Panc1 (cell line): ENCODE results near the gene SIAE. TPM values are rescaled to one million over a fixed set of nuclear protein-coding genes. Genes with fewer than 3 reads are reported as not detected.

Experiments
- ATAC-seq: fragments of 200-7000 bp; cut with Tn5 transposase; 2 replicates; pipeline ENCODE4 v1.9.1; 2020; ENCODE audit warnings: mild to moderate bottlenecking, moderate library complexity
- BruUV-seq: library from RNA; stranded (reverse); fragments of 400-500 nt; replicated peaks from 2 replicates; lab custom pipeline; 2021; lab: Mats Ljungman, UMichigan
- CTCF ChIA-PET: fragments of 300-600 bp; sonication (Branson Sonifier 250); formaldehyde crosslinking; loops from one replicate; lab custom pipeline; 2022; ENCODE audit warnings: antibody characterized with exemption; lab: Charles Lee
- POLR2A ChIA-PET: fragments of 300-600 bp; sonication (Branson Sonifier 250); formaldehyde crosslinking; loops from one replicate; lab custom pipeline; 2022; ENCODE audit warnings: antibody characterized with exemption; lab: Charles Lee
- DNase-seq: peaks from one replicate; pipeline ENCODE4 v3.0.0-alpha.2; 2010; ENCODE audit warnings: low read depth, low spot score
- H3K27ac ChIP-seq: 2 replicates; pipeline ENCODE4 v1.5.1; 2011; ENCODE audit warnings: mild to moderate bottlenecking, low read length, inconsistent platforms
- H3K27me3 ChIP-seq: fragments of 200-500 bp; sonication (Bioruptor generic); 2 replicates; pipeline ENCODE4 v1.6.0; 2014; ENCODE audit warnings: low read length, inconsistent platforms; ENCODE audit not compliant: control insufficient read depth, insufficient read depth
- H3K36me3 ChIP-seq: fragments of 200-500 bp; sonication (Bioruptor generic); 2 replicates; pipeline ENCODE4 v1.5.1; 2014; ENCODE audit warnings: inconsistent platforms, mild to moderate bottlenecking, low read length, moderate library complexity; ENCODE audit not compliant: control insufficient read depth, insufficient read depth
- H3K4me1 ChIP-seq: 2 replicates; pipeline ENCODE4 v1.5.1; 2011; ENCODE audit warnings: inconsistent platforms, mild to moderate bottlenecking, low read length, moderate library complexity; ENCODE audit not compliant: control insufficient read depth, insufficient read depth
- H3K4me3 ChIP-seq, 2 experiments: 2 replicates each; pipeline ENCODE4 v1.5.1; 2011 to 2012; ENCODE audit warnings: low read depth in 2 of 2, low read length in 2 of 2, mild to moderate bottlenecking in 2 of 2, inconsistent platforms in 1 of 2, moderate library complexity in 1 of 2
- H3K9me3 ChIP-seq: fragments of 200-500 bp; sonication (Bioruptor generic); 2 replicates; pipeline ENCODE4 v1.5.1; 2014; ENCODE audit warnings: low read depth, mild to moderate bottlenecking, inconsistent platforms, low read length, moderate library complexity; ENCODE audit not compliant: control insufficient read depth, insufficient read depth
- POLR2AphosphoS5 ChIP-seq: IDR thresholded peaks from 2 replicates; pipeline ENCODE4 v1.6.1; 2012; ENCODE audit warnings: mild to moderate bottlenecking, low read depth, low read length, moderate library complexity
- SIN3A ChIP-seq: IDR thresholded peaks from 2 replicates; pipeline ENCODE4 v1.6.1; 2012; ENCODE audit warnings: low read depth, mild to moderate bottlenecking, low read length, moderate library complexity, borderline replicate concordance; ENCODE audit not compliant: insufficient read depth
- TCF7L2 ChIP-seq: IDR thresholded peaks from 2 replicates; pipeline ENCODE4 v1.6.1; 2011; ENCODE audit warnings: mild to moderate bottlenecking, low read depth, low read length, inconsistent platforms
- in situ Hi-C: cut with HindIII; loops from 2 replicates; pipeline ENCODE4 v1.10.0; 2016; ENCODE audit warnings: low sequenced_read_pairs, low pct_unique_long_range_greater_than_20kb
- intact Hi-C: fragments of 100-400 bp; cut with micrococcal nuclease; formaldehyde crosslinking; loops from one replicate; pipeline ENCODE4 v1.10.0; 2022; ENCODE audit not compliant: unreplicated experiment
- total RNA-seq: library from RNA; stranded (reverse); gene quantifications from one replicate; pipeline ENCODE4 v1.2.1, GENCODE V29; 2021; ENCODE audit not compliant: unreplicated experiment
- TF ChIP-seq, protein P1 (sequence below), 2 experiments: IDR thresholded peaks; 2 replicates each; pipeline ENCODE4 v1.6.1; 2011 to 2012; ENCODE audit warnings: low read depth in 2 of 2, control low read depth in 1 of 2, low read length in 1 of 2, mild to moderate bottlenecking in 1 of 2, moderate library complexity in 1 of 2; ENCODE audit not compliant: insufficient read depth in 1 of 2
- TF ChIP-seq, protein P2 (sequence below): fragments of 450-650 bp; IDR thresholded peaks from 2 replicates; pipeline ENCODE4 v1.5.1; 2017; ENCODE audit warnings: mild to moderate bottlenecking

The SIAE gene
- total RNA-seq, 1 experiment from 2014 or later: 14.9 TPM

DNA sequence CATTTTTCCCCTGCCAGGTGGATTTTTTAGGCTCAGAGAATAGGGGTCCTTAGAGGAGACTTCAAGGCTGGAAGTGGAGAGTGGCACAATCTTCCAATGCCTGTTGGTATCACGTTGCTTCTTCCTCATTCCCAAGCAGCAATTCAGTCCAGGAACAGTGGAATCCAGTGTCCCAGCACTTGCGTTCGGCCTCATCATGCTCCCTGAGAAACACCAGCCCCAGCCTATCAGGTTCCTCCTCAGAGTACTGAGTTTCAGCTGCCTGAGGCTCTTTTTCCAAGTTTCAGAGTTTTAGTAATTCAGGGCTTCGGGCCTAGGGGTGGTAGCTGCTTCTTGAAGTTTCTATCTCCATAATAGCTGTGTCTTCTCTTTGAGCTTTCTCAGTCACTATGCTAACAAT lies 34.3 kb upstream of the SIAE start:
- intact Hi-C loops: no loop called here
- no peaks in the 10 kb centered on the region for H3K4me1 ChIP-seq
- H3K36me3 ChIP-seq: no peaks in the 10 kb centered on the region
- ATAC-seq: no peak
- ChIA-PET POLR2A (no interaction called here), CTCF (no interaction called here)
- BruUV-seq: no TSS peak
- no peaks in the 10 kb centered on the region; the same call in 1 of the 2 replicates for H3K27me3 ChIP-seq
- no peak overlapping the region for H3K4me3 ChIP-seq
- in situ Hi-C loops: no loop called here
- no peak for DNase-seq
- no peaks in the 10 kb centered on the region for H3K9me3 ChIP-seq
- TF ChIP-seq, protein P1, sequence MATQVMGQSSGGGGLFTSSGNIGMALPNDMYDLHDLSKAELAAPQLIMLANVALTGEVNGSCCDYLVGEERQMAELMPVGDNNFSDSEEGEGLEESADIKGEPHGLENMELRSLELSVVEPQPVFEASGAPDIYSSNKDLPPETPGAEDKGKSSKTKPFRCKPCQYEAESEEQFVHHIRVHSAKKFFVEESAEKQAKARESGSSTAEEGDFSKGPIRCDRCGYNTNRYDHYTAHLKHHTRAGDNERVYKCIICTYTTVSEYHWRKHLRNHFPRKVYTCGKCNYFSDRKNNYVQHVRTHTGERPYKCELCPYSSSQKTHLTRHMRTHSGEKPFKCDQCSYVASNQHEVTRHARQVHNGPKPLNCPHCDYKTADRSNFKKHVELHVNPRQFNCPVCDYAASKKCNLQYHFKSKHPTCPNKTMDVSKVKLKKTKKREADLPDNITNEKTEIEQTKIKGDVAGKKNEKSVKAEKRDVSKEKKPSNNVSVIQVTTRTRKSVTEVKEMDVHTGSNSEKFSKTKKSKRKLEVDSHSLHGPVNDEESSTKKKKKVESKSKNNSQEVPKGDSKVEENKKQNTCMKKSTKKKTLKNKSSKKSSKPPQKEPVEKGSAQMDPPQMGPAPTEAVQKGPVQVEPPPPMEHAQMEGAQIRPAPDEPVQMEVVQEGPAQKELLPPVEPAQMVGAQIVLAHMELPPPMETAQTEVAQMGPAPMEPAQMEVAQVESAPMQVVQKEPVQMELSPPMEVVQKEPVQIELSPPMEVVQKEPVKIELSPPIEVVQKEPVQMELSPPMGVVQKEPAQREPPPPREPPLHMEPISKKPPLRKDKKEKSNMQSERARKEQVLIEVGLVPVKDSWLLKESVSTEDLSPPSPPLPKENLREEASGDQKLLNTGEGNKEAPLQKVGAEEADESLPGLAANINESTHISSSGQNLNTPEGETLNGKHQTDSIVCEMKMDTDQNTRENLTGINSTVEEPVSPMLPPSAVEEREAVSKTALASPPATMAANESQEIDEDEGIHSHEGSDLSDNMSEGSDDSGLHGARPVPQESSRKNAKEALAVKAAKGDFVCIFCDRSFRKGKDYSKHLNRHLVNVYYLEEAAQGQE (IDR thresholded peaks at IDR 0.05; ENCODE audit: insufficient read depth in 1 of 2, low read depth in 2 of 2, low read length in 1 of 2): no peak
- TF ChIP-seq SIN3A: no peak
- TF ChIP-seq, protein P2, sequence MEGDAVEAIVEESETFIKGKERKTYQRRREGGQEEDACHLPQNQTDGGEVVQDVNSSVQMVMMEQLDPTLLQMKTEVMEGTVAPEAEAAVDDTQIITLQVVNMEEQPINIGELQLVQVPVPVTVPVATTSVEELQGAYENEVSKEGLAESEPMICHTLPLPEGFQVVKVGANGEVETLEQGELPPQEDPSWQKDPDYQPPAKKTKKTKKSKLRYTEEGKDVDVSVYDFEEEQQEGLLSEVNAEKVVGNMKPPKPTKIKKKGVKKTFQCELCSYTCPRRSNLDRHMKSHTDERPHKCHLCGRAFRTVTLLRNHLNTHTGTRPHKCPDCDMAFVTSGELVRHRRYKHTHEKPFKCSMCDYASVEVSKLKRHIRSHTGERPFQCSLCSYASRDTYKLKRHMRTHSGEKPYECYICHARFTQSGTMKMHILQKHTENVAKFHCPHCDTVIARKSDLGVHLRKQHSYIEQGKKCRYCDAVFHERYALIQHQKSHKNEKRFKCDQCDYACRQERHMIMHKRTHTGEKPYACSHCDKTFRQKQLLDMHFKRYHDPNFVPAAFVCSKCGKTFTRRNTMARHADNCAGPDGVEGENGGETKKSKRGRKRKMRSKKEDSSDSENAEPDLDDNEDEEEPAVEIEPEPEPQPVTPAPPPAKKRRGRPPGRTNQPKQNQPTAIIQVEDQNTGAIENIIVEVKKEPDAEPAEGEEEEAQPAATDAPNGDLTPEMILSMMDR: no peak
- no peak for TF ChIP-seq TCF7L2
- no peak for TF ChIP-seq POLR2AphosphoS5
- no peak overlapping the region for H3K27ac ChIP-seq

DNA sequence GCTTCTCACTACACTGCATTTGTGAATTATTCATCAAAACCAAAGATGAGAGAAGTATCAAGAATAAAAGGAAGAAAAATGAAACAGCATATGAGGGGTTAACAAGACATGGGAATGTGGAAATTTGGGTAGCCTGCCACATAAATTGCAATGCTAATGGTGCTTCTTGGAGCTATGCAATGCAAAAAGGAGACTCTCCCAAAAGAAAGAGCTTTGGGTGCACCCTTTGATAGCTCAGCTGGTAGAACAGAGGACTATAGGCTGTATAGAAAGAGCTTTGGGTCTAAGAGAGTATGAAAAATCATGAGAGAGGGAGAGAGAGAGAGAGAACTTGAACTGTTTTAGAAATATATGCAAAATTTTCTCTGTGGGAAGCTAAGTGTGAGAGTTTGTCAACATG lies 26.5 kb upstream of the SIAE start:
- Histone ChIP-seq H3K9me3 (no peaks in the 10 kb centered on the region), H3K4me3 (no peak overlapping the region), H3K36me3 (no peaks in the 10 kb centered on the region), H3K27me3 (peaks cover 5% of the 10 kb centered on the region; the same call in 1 of the 2 replicates), H3K4me1 (no peaks in the 10 kb centered on the region), H3K27ac (no peak overlapping the region)
- no TSS peak for BruUV-seq
- ATAC-seq: no peak
- in situ Hi-C loops: no loop called here
- intact Hi-C loops: no loop called here
- no peak for DNase-seq
- TF ChIP-seq, protein P2: no peak
- no peak for TF ChIP-seq POLR2AphosphoS5
- no peak for TF ChIP-seq TCF7L2
- TF ChIP-seq, protein P1 (IDR thresholded peaks at IDR 0.05; ENCODE audit: insufficient read depth in 1 of 2, low read depth in 2 of 2, low read length in 1 of 2): no peak
- no peak for TF ChIP-seq SIN3A
- ChIA-PET CTCF (no interaction called here), POLR2A (interaction anchor here (0.6 kb wide), 1 partner anchor 21 kb away, joined by 6 read pairs; no protein-coding TSS in a partner anchor)
